HepG2 (cell line): ENCODE results near the gene FRMD5. TPM values are rescaled to one million over a fixed set of nuclear protein-coding genes. Genes with fewer than 3 reads are reported as not detected.

Source experiments
- ATAC-seq: fragments of 200-7000 bp; cut with Tn5 transposase; 3 replicates; pipeline ENCODE4 v1.9.1; 2020; ENCODE audit warnings: mild to moderate bottlenecking, moderate library complexity
- BruUV-seq: library from RNA; stranded (reverse); fragments of 400-500 nt; replicated peaks from 2 replicates; lab custom pipeline; 2021; lab: Mats Ljungman, UMichigan
- CTCF ChIA-PET: fragments of 300-600 bp; formaldehyde crosslinking; extraction: SDS; loops from one replicate; lab custom pipeline; 2021; ENCODE audit warnings: low total read pairs, inconsistent platforms, low intra/inter-chr PET ratio; lab: Yijun Ruan, JAX
- POLR2A ChIA-PET: fragments of 350-600 bp; sonication (Branson Sonifier 250); formaldehyde crosslinking; loops from one replicate; lab custom pipeline; 2020; ENCODE audit warnings: antibody characterized with exemption, inconsistent platforms; lab: Yijun Ruan, JAX
- DNase-seq: peaks from one replicate; pipeline ENCODE4 v3.0.0-alpha.2; 2015; ENCODE audit warnings: low spot score
- FAIRE-seq: peaks from 3 replicates; lab custom pipeline; 2011; peaks lifted over from hg19 to GRCh38; lab: Jason Lieb, UNC
- H2AFZ ChIP-seq: one replicate; pipeline ENCODE4 v1.6.1; 2011; ENCODE audit warnings: low read length, inconsistent platforms
- H3K27ac ChIP-seq: fragments of 300-600 bp; 3 replicates; pipeline ENCODE4 v1.8.0; 2011; ENCODE audit warnings: mixed run types, mild to moderate bottlenecking, mixed read lengths, low read length, inconsistent platforms; ENCODE audit not compliant: insufficient read depth; ENCODE audit errors: extremely low read length
- H3K27me3 ChIP-seq, 2 experiments: fragments of 200-600 bp in 1 of 2; 2 replicates in 1 of 2; 3 replicates in 1 of 2; pipeline versions ENCODE4 v1.6.0 to v1.8.0; 2011; ENCODE audit warnings: low read length in 2 of 2, mild to moderate bottlenecking in 2 of 2, moderate library complexity in 2 of 2, inconsistent platforms in 1 of 2; ENCODE audit not compliant: insufficient read depth in 2 of 2, control insufficient read depth in 1 of 2
- H3K36me3 ChIP-seq, 2 experiments: fragments of 200-600 bp in 1 of 2; replicated peaks in 1 of 2; 2 replicates in 1 of 2; 3 replicates in 1 of 2; pipeline versions ENCODE4 v1.5.1 to v1.8.0; 2011; ENCODE audit warnings: low read length in 2 of 2, inconsistent platforms in 1 of 2; ENCODE audit not compliant: insufficient read depth in 2 of 2, control insufficient read depth in 1 of 2
- H3K4me1 ChIP-seq: 2 replicates; pipeline ENCODE4 v1.5.1; 2012; ENCODE audit warnings: low read length, inconsistent platforms; ENCODE audit not compliant: insufficient read depth
- H3K4me2 ChIP-seq: 2 replicates; pipeline ENCODE4 v1.6.0; 2011; ENCODE audit warnings: low read depth, low read length, inconsistent platforms
- H3K4me3 ChIP-seq, 3 experiments: fragments of 200-600 bp in 1 of 3; sonication (generic), shearing (Covaris generic) in 1 of 3; replicated peaks in 1 of 3; 2 replicates each; pipeline ENCODE4 v1.5.1; 2011 to 2016; ENCODE audit warnings: low read length in 3 of 3, inconsistent platforms in 2 of 3, low read depth in 2 of 3, mild to moderate bottlenecking in 2 of 3, control low read depth in 1 of 3, mixed read lengths in 1 of 3; ENCODE audit not compliant: insufficient read depth in 1 of 3
- H3K79me2 ChIP-seq: one replicate; pipeline ENCODE4 v1.6.1; 2011; ENCODE audit warnings: low read length, inconsistent platforms; ENCODE audit not compliant: insufficient read depth
- H3K9ac ChIP-seq: 2 replicates; pipeline ENCODE4 v1.6.0; 2011; ENCODE audit warnings: mild to moderate bottlenecking, low read depth, low read length, inconsistent platforms; ENCODE audit not compliant: insufficient read depth
- H3K9me3 ChIP-seq: 2 replicates; pipeline ENCODE4 v1.5.1; 2012; ENCODE audit warnings: mild to moderate bottlenecking, low read length
- H4K20me1 ChIP-seq: 2 replicates; pipeline ENCODE4 v1.6.0; 2011; ENCODE audit warnings: inconsistent platforms, mild to moderate bottlenecking, low read length, moderate library complexity; ENCODE audit not compliant: insufficient read depth
- AKAP8 ChIP-seq: sonication (generic); formaldehyde crosslinking; IDR thresholded peaks from 2 replicates; pipeline ENCODE4 v1.5.1; 2020; ENCODE audit warnings: mild to moderate bottlenecking, missing genetic modification reagents
- ERF ChIP-seq: IDR thresholded peaks from 2 replicates; pipeline ENCODE4 v1.6.1; 2018; ENCODE audit warnings: missing biosample characterization, missing genetic modification reagents
- GATAD2A ChIP-seq: IDR thresholded peaks from 2 replicates; pipeline ENCODE4 v1.6.1; 2016
- KLF11 ChIP-seq: IDR thresholded peaks from 2 replicates; pipeline ENCODE4 v1.6.1; 2016; ENCODE audit warnings: missing compliant biosample characterization
- KLF15 ChIP-seq: sonication (generic); formaldehyde crosslinking; IDR thresholded peaks from 2 replicates; pipeline ENCODE4 v1.8.1; 2023; ENCODE audit warnings: borderline replicate concordance, mild to moderate bottlenecking, inconsistent platforms, missing genetic modification reagents, mixed read lengths
- KLF9 ChIP-seq: IDR thresholded peaks from 2 replicates; pipeline ENCODE4 v1.6.1; 2016; ENCODE audit warnings: low read depth
- RAD21 ChIP-seq: fragments of 450-650 bp; formaldehyde crosslinking; IDR thresholded peaks from 2 replicates; pipeline ENCODE4 v1.5.0; 2020; ENCODE audit warnings: mild to moderate bottlenecking
- SP2 ChIP-seq: sonication (generic); formaldehyde crosslinking; IDR thresholded peaks from 2 replicates; pipeline ENCODE4 v1.5.1; 2020; ENCODE audit warnings: mild to moderate bottlenecking, missing genetic modification reagents
- ZNF292 ChIP-seq: sonication (generic); formaldehyde crosslinking; IDR thresholded peaks from 2 replicates; pipeline ENCODE4 v1.8.1; 2022; ENCODE audit warnings: mild to moderate bottlenecking, low read depth, missing genetic modification reagents, borderline replicate concordance
- ZNF383 ChIP-seq: sonication (generic); formaldehyde crosslinking; IDR thresholded peaks from 2 replicates; pipeline ENCODE4 v1.4.0; 2020; ENCODE audit warnings: missing genetic modification reagents, mild to moderate bottlenecking, borderline replicate concordance
- ZSCAN12 ChIP-seq: sonication (generic); formaldehyde crosslinking; IDR thresholded peaks from 2 replicates; pipeline ENCODE4 v1.9.0; 2021; ENCODE audit warnings: mild to moderate bottlenecking, missing genetic modification reagents
- WGBS: methylation state at CpG from one replicate; pipeline ENCODE4 v1.1.6; 2017; ENCODE audit warnings: low lambda C conversion rate; 5-methylcytosine and 5-hydroxymethylcytosine counted together
- in situ Hi-C: cut with HindIII; loops from 2 replicates; pipeline ENCODE4 v1.10.0; 2017; ENCODE audit warnings: low pct_unique_long_range_greater_than_20kb; ENCODE audit not compliant: extremely low pct_ligation_motif_present
- intact Hi-C: fragments of 100-400 bp; cut with micrococcal nuclease; formaldehyde crosslinking; loops from one replicate; pipeline ENCODE4 v1.10.0; 2022; ENCODE audit not compliant: unreplicated experiment
- polyA plus RNA-seq, 8 experiments: library from polyadenylated mRNA; depleted of rRNA in 3 of 8; stranded (reverse) in 7 of 8; unstranded in 1 of 8; fragments of >200 nt; fragmentation: Illumina TruSeq in 4 of 8; extraction: Trizol in 4 of 8; gene quantifications; 2 replicates each; pipeline versions ENCODE4 v1.2.1 to v1.2.3, GENCODE V29; 2011 to 2016; ENCODE audit warnings: low read depth in 4 of 8, missing spikeins in 1 of 8, mixed read lengths in 1 of 8; ENCODE audit not compliant: insufficient read depth in 1 of 8
- total RNA-seq, 5 experiments: library from RNA; depleted of rRNA; stranded (reverse); fragments of >200 nt; fragmentation: Illumina TruSeq; extraction: Trizol; gene quantifications; 2 replicates each; pipeline ENCODE4 v1.2.3, GENCODE V29; 2016; ENCODE audit warnings: low read depth in 1 of 5
- TF ChIP-seq, protein P1 (sequence below): IDR thresholded peaks from 2 replicates; pipeline ENCODE4 v1.6.1; 2016; ENCODE audit warnings: missing compliant biosample characterization, missing genetic modification reagents, borderline replicate concordance
- TF ChIP-seq, protein P2 (sequence below): sonication (generic); formaldehyde crosslinking; IDR thresholded peaks from 2 replicates; pipeline ENCODE4 v1.5.1; 2020; ENCODE audit warnings: missing genetic modification reagents, mild to moderate bottlenecking, borderline replicate concordance
- TF ChIP-seq, protein P3 (sequence below): sonication (generic); formaldehyde crosslinking; IDR thresholded peaks from 2 replicates; pipeline ENCODE4 v1.4.0; 2020; ENCODE audit warnings: low read depth, mild to moderate bottlenecking, missing genetic modification reagents
- TF ChIP-seq, protein P4 (sequence below): sonication (generic); formaldehyde crosslinking; IDR thresholded peaks from 2 replicates; pipeline ENCODE4 v1.4.0; 2020; ENCODE audit warnings: missing genetic modification reagents, borderline replicate concordance
- TF ChIP-seq, protein P5 (sequence below): sonication (generic); formaldehyde crosslinking; IDR thresholded peaks from 2 replicates; pipeline ENCODE4 v1.9.0; 2021; ENCODE audit warnings: missing genetic modification reagents, borderline replicate concordance
- TF ChIP-seq, protein P6 (sequence below): sonication (generic); formaldehyde crosslinking; conservative IDR thresholded peaks from 2 replicates; pipeline ENCODE4 v1.4.0; 2020; ENCODE audit warnings: missing genetic modification reagents

The FRMD5 gene
- total and polyA plus RNA-seq, 2 of the 13 experiments (the other 11 are each of a cell fraction or from before 2014, with no cell fraction given): 0.93 to 1.5 TPM

DNA sequence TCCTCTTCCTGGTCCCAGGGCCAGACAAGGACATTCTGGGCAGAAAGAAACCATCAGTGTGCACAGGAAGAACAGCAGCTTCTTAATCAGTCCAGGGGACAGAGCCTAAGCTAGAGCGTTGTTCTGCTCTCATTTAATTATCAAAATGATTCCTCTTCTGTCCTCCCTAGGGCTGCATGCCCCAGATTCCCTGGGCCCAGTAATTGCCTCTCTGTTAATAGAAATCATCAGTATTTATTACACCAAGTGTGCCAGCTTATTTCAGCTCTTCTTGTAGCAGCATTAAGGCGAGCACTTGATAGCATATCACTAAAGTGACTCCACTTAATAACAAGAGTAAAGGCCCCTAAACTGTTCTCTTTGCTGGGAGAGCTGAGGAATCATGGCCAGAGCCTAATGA, 296.2 kb downstream of the FRMD5 start:
- DNase-seq (no peak), ATAC-seq (no peak), FAIRE-seq (no peak)
- H3K36me3 ChIP-seq: no peaks in the 10 kb centered on the region
- no peak overlapping the region for H2AFZ ChIP-seq
- 66% methylated on average over 2 of the region's 2 CpGs for WGBS
- H3K4me3 ChIP-seq: no peak overlapping the region
- POLR2A ChIA-PET: no interaction called here
- H3K27me3 ChIP-seq: no peaks in the 10 kb centered on the region
- H4K20me1 ChIP-seq: no peaks in the 10 kb centered on the region
- H3K4me1 ChIP-seq: peaks cover 14% of the 10 kb centered on the region
- intact Hi-C loops: no loop called here
- H3K79me2 ChIP-seq: no peaks in the 10 kb centered on the region
- no peak overlapping the region for H3K9ac ChIP-seq
- BruUV-seq: no TSS peak
- in situ Hi-C loops: loop anchor here (25.0 kb wide), 1 partner anchor 613 kb away; no protein-coding TSS in a partner anchor
- CTCF ChIA-PET: no interaction called here
- H3K27ac ChIP-seq: no peak overlapping the region
- H3K9me3 ChIP-seq: no peaks in the 10 kb centered on the region
- H3K4me2 ChIP-seq: no peak overlapping the region
- TF ChIP-seq ZNF383 (CRISPR knock-in tag) (no peak), ZNF292 (CRISPR knock-in tag) (no peak), KLF11 (CRISPR knock-in tag) (no peak), AKAP8 (CRISPR knock-in tag) (no peak), SP2 (CRISPR knock-in tag) (no peak), ERF (no peak), KLF9 (CRISPR knock-in tag) (no peak), GATAD2A (CRISPR knock-in tag) (no peak), ZSCAN12 (CRISPR knock-in tag) (no peak), KLF15 (CRISPR knock-in tag) (no peak), RAD21 (CRISPR knock-in tag) (no peak)
- TF ChIP-seq, protein P1, sequence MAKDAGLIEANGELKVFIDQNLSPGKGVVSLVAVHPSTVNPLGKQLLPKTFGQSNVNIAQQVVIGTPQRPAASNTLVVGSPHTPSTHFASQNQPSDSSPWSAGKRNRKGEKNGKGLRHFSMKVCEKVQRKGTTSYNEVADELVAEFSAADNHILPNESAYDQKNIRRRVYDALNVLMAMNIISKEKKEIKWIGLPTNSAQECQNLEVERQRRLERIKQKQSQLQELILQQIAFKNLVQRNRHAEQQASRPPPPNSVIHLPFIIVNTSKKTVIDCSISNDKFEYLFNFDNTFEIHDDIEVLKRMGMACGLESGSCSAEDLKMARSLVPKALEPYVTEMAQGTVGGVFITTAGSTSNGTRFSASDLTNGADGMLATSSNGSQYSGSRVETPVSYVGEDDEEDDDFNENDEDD (CRISPR knock-in tag): no peak
- TF ChIP-seq, protein P2, sequence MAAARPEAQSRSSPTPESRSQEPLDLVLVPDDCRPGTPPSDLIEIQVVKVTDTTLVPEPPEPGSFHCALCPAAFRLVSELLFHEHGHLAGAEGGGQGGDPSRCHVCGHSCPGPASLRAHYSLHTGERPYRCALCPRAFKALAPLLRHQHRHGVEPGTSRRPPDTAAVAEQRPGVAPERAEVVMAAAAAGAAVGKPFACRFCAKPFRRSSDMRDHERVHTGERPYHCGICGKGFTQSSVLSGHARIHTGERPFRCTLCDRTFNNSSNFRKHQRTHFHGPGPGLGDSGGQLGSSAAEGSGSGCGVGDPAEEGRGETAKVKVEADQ (CRISPR knock-in tag): no peak
- TF ChIP-seq, protein P3, sequence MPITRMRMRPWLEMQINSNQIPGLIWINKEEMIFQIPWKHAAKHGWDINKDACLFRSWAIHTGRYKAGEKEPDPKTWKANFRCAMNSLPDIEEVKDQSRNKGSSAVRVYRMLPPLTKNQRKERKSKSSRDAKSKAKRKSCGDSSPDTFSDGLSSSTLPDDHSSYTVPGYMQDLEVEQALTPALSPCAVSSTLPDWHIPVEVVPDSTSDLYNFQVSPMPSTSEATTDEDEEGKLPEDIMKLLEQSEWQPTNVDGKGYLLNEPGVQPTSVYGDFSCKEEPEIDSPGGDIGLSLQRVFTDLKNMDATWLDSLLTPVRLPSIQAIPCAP (CRISPR knock-in tag): no peak
- TF ChIP-seq, protein P4, sequence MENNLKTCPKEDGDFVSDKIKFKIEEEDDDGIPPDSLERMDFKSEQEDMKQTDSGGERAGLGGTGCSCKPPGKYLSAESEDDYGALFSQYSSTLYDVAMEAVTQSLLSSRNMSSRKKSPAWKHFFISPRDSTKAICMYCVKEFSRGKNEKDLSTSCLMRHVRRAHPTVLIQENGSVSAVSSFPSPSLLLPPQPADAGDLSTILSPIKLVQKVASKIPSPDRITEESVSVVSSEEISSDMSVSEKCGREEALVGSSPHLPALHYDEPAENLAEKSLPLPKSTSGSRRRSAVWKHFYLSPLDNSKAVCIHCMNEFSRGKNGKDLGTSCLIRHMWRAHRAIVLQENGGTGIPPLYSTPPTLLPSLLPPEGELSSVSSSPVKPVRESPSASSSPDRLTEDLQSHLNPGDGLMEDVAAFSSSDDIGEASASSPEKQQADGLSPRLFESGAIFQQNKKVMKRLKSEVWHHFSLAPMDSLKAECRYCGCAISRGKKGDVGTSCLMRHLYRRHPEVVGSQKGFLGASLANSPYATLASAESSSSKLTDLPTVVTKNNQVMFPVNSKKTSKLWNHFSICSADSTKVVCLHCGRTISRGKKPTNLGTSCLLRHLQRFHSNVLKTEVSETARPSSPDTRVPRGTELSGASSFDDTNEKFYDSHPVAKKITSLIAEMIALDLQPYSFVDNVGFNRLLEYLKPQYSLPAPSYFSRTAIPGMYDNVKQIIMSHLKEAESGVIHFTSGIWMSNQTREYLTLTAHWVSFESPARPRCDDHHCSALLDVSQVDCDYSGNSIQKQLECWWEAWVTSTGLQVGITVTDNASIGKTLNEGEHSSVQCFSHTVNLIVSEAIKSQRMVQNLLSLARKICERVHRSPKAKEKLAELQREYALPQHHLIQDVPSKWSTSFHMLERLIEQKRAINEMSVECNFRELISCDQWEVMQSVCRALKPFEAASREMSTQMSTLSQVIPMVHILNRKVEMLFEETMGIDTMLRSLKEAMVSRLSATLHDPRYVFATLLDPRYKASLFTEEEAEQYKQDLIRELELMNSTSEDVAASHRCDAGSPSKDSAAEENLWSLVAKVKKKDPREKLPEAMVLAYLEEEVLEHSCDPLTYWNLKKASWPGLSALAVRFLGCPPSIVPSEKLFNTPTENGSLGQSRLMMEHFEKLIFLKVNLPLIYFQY: no peak
- TF ChIP-seq, protein P5, sequence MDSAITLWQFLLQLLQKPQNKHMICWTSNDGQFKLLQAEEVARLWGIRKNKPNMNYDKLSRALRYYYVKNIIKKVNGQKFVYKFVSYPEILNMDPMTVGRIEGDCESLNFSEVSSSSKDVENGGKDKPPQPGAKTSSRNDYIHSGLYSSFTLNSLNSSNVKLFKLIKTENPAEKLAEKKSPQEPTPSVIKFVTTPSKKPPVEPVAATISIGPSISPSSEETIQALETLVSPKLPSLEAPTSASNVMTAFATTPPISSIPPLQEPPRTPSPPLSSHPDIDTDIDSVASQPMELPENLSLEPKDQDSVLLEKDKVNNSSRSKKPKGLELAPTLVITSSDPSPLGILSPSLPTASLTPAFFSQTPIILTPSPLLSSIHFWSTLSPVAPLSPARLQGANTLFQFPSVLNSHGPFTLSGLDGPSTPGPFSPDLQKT (CRISPR knock-in tag): no peak
- TF ChIP-seq, protein P6, sequence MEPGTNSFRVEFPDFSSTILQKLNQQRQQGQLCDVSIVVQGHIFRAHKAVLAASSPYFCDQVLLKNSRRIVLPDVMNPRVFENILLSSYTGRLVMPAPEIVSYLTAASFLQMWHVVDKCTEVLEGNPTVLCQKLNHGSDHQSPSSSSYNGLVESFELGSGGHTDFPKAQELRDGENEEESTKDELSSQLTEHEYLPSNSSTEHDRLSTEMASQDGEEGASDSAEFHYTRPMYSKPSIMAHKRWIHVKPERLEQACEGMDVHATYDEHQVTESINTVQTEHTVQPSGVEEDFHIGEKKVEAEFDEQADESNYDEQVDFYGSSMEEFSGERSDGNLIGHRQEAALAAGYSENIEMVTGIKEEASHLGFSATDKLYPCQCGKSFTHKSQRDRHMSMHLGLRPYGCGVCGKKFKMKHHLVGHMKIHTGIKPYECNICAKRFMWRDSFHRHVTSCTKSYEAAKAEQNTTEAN (CRISPR knock-in tag): no peak
